Stimulated activated CD4-positive, alpha-beta T cell treated with anti-CD3 and anti-CD28 coated beads, TNF-alpha, amount 100 ng/mL, for 24 hours (primary cell): Measurements from ENCODE around the gene THTPA.

Experiments used
- DNase-seq, 3 experiments: peaks; one replicate each; pipeline ENCODE4 v3.0.0-alpha.2; 2020; ENCODE audit warnings: low read depth in 3 of 3

The THTPA gene

DNA sequence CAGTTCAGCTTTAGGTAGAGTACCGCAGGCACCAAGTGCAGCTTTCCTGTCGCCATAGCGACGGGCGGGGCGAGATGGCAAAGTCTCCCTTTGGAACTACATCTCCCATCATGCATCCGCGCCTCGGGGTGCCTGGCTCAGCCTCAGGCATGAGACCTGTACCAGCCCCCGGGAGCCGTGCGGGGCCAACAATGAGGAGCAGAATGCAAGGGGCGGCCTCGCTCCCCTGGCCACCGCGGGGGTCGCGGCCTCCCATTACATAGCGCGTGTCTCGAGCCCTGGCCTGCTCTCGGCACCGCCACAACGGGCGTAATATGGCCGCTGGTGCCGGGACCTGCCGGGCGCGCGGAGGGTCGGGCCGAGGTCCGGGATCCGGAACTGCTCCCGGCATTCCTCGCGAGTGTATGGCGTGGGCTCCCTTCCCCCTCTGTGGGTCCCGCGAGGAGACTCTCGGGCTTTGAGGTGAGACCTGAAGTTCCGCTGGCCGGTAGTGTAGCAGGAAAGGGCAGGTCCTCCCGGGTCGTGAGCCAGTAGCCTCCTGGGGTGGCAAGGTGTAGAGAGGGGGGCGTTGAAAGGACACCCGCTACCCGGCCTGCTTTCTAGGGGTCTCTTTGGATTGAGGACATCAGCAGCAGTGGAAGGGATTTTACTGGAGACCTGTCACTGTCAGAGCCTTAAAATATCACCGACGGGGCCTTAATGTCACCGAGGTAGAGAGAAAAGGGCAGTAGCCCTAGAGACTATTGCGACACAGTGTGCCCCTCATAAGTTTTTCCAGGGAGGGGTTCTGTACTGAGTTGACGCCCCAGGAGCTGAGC is at the start of gene THTPA:
Gene THTPA, plus strand, starts transcription at position 390 of the 818 bp plus-strand sequence. CDS start 487 bp downstream, outside the sequence.
- peak; percentile 84 to 92 (median 88) for DNase-seq

DNA sequence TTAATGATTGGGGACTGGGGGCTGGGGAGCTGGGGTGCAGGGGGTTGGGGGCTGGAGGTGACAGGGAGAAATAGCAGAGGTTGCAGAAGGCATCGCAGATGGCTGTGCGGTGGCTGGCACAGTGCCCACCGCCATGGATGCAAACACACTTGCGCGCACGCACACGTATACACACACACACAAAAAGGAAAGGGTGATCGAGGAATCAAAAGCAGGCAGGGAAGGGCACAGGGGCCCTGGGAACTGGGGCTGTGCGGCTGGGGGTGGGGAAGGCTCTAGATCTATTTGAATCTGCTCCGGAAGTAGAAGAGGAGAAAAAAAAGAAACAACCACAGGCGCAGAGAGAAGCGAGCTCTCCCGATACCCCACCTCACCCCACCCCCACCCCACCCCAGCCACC is 43.9 kb upstream of the THTPA start:
- DNase-seq, result peak in 1 of 3 experiments; percentile 6

GRCh38 chr14:23513005-23513817 is 42.9 kb upstream of the THTPA start:
- no peak for DNase-seq

DNA sequence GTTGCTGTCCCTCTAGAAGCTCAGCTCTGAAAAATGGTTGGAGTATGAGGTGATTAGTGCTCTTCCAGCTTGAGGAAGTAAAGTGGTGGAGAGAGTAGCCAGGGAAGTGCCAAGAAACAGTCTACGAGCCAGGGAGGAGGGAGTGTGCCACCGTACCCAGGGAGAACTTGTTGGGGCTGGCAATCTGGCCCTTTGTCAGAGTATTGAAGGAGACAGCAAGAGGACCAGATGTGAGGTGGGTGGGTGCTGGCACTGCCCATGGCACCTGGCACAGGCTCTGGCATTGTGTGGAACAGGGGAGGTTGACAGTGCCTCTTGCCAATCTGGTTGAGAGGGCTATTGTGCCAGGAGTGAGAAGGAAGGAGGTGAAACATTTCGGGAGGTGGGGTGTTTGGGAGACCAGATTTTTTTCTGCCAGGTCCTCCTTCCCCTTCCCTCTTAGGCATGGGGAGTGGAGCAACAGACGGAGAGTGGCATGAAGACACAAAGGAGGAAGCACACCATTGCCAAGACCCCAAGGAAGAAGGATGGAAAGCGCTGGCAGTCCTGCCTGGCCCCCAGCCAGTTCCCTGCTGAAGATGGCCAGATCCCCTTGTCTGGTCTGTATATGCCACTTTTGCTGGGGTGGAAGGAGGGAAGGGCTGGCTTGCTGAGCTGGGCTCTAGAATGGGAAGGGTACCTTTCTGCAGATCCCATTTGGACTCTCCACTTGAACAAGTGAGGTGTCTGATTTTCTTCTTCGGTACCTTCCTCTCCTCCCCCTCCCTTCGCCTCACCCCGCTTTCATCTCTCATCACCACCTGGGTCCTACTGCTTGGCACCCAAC is 42.0 kb upstream of the THTPA start:
- DNase-seq, result no peak

DNA sequence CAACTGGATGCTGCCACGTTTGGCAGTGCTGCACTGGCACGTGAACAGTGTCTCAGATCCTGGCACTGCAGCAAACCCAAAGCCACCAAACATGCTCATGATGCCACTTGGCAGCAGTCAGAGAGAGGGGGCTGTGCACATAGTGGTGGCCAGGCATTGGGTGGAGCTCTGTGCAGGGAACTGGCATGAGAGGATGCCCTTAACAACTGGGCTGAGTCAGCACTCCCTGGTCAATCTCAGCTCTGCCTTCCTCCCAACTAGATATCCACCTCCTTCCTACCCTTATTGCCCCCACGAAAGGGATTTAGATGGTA is 41.5 kb upstream of the THTPA start:
- DNase-seq, result no peak

DNA sequence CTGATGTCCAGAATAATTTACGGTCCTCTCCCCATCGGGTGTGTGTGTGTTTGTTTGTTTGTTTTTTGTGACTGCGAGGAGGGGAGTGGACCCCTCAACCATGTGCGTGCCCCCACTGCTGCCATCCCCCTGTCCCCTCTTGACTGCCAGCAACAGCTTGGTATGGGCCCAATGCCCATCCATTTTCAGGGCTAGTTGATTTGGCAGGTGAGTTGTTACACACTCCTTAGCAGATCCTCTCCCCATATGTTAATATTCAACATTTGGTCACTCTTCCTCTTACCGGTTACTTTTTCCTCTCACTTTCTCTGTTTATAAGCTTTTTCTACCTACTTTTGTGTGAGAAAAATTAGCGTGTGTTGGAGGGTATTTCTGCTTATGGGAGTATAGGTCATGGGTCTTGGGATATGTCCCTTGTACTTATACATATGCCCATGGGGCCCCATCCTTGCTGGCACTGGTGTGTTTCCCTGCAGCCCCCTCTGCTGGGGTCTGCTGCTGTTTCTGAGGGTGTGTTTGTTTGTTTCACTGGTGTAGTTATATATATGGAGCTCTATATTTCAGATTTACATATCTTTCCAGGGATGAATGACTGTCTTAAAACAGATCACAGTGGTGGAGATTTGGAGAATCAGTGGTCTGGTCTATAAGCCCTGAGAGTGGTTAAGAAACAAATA is 38.3 kb upstream of the THTPA start:
- no peak for DNase-seq

DNA sequence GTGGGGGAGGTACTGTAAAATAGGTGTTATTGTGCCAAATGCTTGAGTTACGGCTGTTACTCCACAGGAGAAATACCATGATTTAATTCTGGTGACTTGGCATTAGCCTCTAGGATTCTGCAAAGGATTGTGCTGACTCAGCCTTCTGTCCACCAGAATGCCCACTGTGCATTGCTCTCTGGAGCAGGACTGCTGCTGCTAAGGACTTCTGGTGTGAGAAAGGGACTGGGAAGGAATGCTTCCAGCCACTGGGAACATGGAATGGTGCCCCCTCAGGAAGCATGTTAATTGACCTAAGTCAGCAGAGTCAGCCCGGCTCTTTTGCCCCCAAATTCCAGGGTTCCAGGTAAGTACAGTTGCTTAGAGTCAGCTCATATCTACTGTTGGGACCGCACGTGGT is 37.4 kb upstream of the THTPA start:
- no peak for DNase-seq

GRCh38 chr14:23520899-23521533 is 35.1 kb upstream of the THTPA start:
- no peak for DNase-seq

GRCh38 chr14:23521785-23522640 is 34.1 kb upstream of the THTPA start:
- no peak for DNase-seq

GRCh38 chr14:23522643-23523198 is 33.4 kb upstream of the THTPA start:
- DNase-seq, result no peak

GRCh38 chr14:23523229-23524016 is 32.6 kb upstream of the THTPA start:
- no peak for DNase-seq

DNA sequence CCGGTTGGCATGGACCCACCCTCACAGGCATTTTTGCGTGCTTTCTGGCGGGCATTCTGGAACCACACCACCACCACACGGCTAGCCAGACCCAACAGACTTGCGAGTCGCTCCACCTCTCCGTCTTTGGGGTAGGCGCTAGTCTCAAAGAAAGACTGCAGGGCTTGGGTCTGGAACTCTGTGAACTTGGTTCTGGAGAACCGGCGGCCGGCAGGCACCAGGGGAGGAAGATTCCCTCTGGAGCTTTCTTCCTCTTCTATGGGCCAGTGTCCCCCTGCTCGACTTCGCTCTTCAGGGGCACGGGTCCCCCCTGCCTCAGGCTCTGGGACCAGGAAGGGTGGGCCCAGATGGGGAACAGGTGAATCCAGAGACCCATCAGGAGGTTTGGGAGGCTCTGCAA is 31.1 kb upstream of the THTPA start:
- DNase-seq, result no peak

- DNase-seq, result no peak
Observed at GRCh38 chr14:23525611-23526010, 30.5 kb upstream of the THTPA start.

DNA sequence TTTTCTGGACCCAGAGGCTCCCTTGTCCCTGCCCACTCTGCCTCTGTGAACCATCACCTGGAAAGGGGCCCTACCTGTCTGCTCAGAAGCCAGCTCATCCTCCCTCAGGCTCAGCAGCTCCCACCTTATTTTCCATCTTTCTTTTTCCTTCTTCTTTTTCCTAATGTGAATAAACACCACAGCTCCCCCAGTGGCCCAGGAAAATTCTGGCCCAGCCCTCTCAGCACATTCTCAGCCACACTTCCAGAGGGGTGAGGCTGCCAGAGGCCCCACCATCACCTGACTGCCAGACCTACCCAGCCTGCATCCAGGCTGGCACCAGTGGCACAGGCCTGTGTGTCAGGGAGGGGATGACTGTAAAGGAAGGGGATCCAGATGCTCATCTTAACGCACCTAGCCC is 27.5 kb upstream of the THTPA start:
- DNase-seq, result no peak

DNA sequence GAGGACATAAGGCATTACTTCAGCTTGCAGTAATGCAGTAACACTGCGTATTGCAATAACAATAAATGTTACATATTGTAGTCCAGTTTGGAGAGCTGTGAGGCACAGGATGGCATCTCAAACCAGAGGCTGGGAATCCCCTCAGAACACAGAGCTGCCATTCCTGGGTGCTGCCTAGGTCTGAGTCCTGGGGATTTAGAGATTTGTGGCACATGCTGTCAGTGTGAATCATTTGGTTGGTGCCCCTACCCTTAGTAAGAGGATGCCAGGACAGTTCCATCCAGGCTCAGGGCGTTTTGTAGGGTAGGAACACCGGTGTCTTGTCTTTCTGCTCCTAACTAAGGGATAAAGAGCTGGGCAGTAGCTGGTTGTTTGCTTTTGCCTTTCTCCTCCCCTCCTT is 27.1 kb upstream of the THTPA start:
- DNase-seq, result no peak

- DNase-seq, result no peak
Observed at GRCh38 chr14:23530375-23531055, 25.6 kb upstream of the THTPA start.

GRCh38 chr14:23531391-23531790 is 24.7 kb upstream of the THTPA start:
- no peak for DNase-seq

GRCh38 chr14:23532658-23533057 is 23.4 kb upstream of the THTPA start:
- no peak for DNase-seq
